K562 (cell line): Measurements from ENCODE around the gene FARP1. TPM values are rescaled to one million over a fixed set of nuclear protein-coding genes. Genes with fewer than 3 reads are reported as not detected.

Source experiments
- ATAC-seq: fragments of 200-7000 bp; cut with Tn5 transposase; 3 replicates; pipeline ENCODE4 v1.9.1; 2020; ENCODE audit warnings: moderate library complexity
- BruUV-seq: library from RNA; stranded (reverse); fragments of 400-500 nt; replicated peaks from 2 replicates; lab custom pipeline; 2021; lab: Mats Ljungman, UMichigan
- CTCF ChIA-PET: fragments of 300-600 bp; formaldehyde crosslinking; extraction: SDS; loops from one replicate; lab custom pipeline; 2021; ENCODE audit warnings: low intra/inter-chr PET ratio; lab: Yijun Ruan, JAX
- POLR2A ChIA-PET: fragments of 300-600, 350-650 bp; sonication (Branson Sonifier 250); formaldehyde crosslinking; extraction: SDS; loops from one replicate; lab custom pipeline; 2021; ENCODE audit warnings: antibody characterized with exemption, inconsistent platforms; lab: Yijun Ruan, JAX
- DNase-seq, 4 experiments: peaks; one replicate each; pipeline versions ENCODE4 v3.0.0 to v3.0.0-alpha.2; 2011 to 2018; ENCODE audit warnings: low spot score in 3 of 4, mixed read lengths in 3 of 4; ENCODE audit errors: extremely low read depth in 1 of 4
- FAIRE-seq: peaks from 2 replicates; lab custom pipeline; 2011; peaks lifted over from hg19 to GRCh38; lab: Jason Lieb, UNC
- H2AFZ ChIP-seq: 2 replicates; pipeline ENCODE4 v1.6.0; 2011; ENCODE audit warnings: low read depth, low read length, control low read depth, inconsistent platforms
- H3K27ac ChIP-seq: fragments of 200-600 bp; 3 replicates; pipeline ENCODE4 v1.8.0; 2011; ENCODE audit warnings: low read depth, mild to moderate bottlenecking, control low read depth, inconsistent platforms, low read length, moderate library complexity, mixed read lengths; ENCODE audit errors: extremely low read depth
- H3K27me3 ChIP-seq, 2 experiments: fragments of 300-600 bp in 1 of 2; 2 replicates in 1 of 2; 3 replicates in 1 of 2; pipeline versions ENCODE4 v1.6.0 to v1.8.0; 2011; ENCODE audit warnings: inconsistent platforms in 2 of 2, low read length in 2 of 2, mild to moderate bottlenecking in 1 of 2, mixed read lengths in 1 of 2, moderate library complexity in 1 of 2; ENCODE audit not compliant: control insufficient read depth in 2 of 2, insufficient read depth in 2 of 2
- H3K36me3 ChIP-seq: fragments of 300-600 bp; 3 replicates; pipeline ENCODE4 v1.8.0; 2011; ENCODE audit warnings: mild to moderate bottlenecking, low read length, inconsistent platforms; ENCODE audit not compliant: control insufficient read depth, insufficient read depth
- H3K4me1 ChIP-seq, 2 experiments: fragments of 200-600 bp in 1 of 2; replicated peaks in 1 of 2; 2 replicates in 1 of 2; 3 replicates in 1 of 2; pipeline versions ENCODE4 v1.5.1 to v1.8.0; 2011; ENCODE audit warnings: inconsistent platforms in 2 of 2, low read length in 2 of 2, mild to moderate bottlenecking in 1 of 2, mixed read lengths in 1 of 2, moderate library complexity in 1 of 2; ENCODE audit not compliant: control insufficient read depth in 2 of 2, insufficient read depth in 2 of 2
- H3K4me2 ChIP-seq: 2 replicates; pipeline ENCODE4 v1.6.1; 2011; ENCODE audit warnings: low read length, control low read depth, inconsistent platforms, mixed read lengths; ENCODE audit not compliant: insufficient read depth
- H3K4me3 ChIP-seq: fragments of 200-600 bp; sonication (generic), shearing (Covaris generic); 2 replicates; pipeline ENCODE4 v1.5.1; 2016; ENCODE audit warnings: control low read depth, inconsistent platforms
- H3K79me2 ChIP-seq: fragments of 200-600 bp; 3 replicates; pipeline ENCODE4 v1.8.0; 2011; ENCODE audit warnings: low read length, inconsistent platforms; ENCODE audit not compliant: control insufficient read depth, insufficient read depth
- H3K9ac ChIP-seq, 2 experiments: 2 replicates each; pipeline versions ENCODE4 v1.6.0 to v1.6.1; 2011; ENCODE audit warnings: low read depth in 2 of 2, low read length in 2 of 2, control low read depth in 1 of 2, inconsistent platforms in 1 of 2, mild to moderate bottlenecking in 1 of 2, mixed read lengths in 1 of 2; ENCODE audit not compliant: insufficient read depth in 1 of 2
- H3K9me1 ChIP-seq: one replicate; pipeline ENCODE4 v1.6.0; 2011; ENCODE audit warnings: inconsistent platforms, mild to moderate bottlenecking, low read length, moderate library complexity; ENCODE audit not compliant: control insufficient read depth, insufficient read depth
- H3K9me3 ChIP-seq: replicated peaks from 2 replicates; pipeline ENCODE4 v1.5.1; 2011; ENCODE audit warnings: low read depth, low read length, inconsistent platforms; ENCODE audit not compliant: control insufficient read depth, insufficient read depth
- H4K20me1 ChIP-seq: replicated peaks from 2 replicates; pipeline ENCODE4 v1.6.1; 2011; ENCODE audit warnings: low read length, inconsistent platforms, mixed read lengths; ENCODE audit not compliant: control insufficient read depth, insufficient read depth
- CBFA2T2 ChIP-seq: fragments of 450-650 bp; conservative IDR thresholded peaks from 2 replicates; pipeline ENCODE4 v1.6.1; 2017; ENCODE audit warnings: mild to moderate bottlenecking
- ELF4 ChIP-seq: fragments of 450-650 bp; formaldehyde crosslinking; IDR thresholded peaks from 2 replicates; pipeline ENCODE4 v1.4.0; 2022; ENCODE audit warnings: missing genetic modification characterization
- HDAC8 ChIP-seq: fragments of 450-650 bp; IDR thresholded peaks from 2 replicates; pipeline ENCODE4 v1.6.1; 2016; ENCODE audit warnings: mild to moderate bottlenecking, missing genetic modification characterization, moderate library complexity, missing compliant biosample characterization
- NCOR1 ChIP-seq: fragments of 450-650 bp; IDR thresholded peaks from 2 replicates; pipeline ENCODE4 v1.6.1; 2016; ENCODE audit warnings: mild to moderate bottlenecking, moderate library complexity
- NFIC ChIP-seq: fragments of 450-650 bp; IDR thresholded peaks from 2 replicates; pipeline ENCODE4 v1.6.1; 2017; ENCODE audit warnings: mild to moderate bottlenecking, inconsistent platforms
- SIRT6 ChIP-seq: IDR thresholded peaks from one replicate; pipeline ENCODE4 v1.6.1; 2012; ENCODE audit warnings: low read depth, mild to moderate bottlenecking, control low read depth, inconsistent platforms, low read length, moderate library complexity
- SMAD3 ChIP-seq: fragments of 450-650 bp; formaldehyde crosslinking; conservative IDR thresholded peaks from 2 replicates; pipeline ENCODE4 v1.4.0; 2020; ENCODE audit warnings: mild to moderate bottlenecking
- TEAD4 ChIP-seq, 2 experiments: sonication (generic) in 1 of 2; formaldehyde crosslinking in 1 of 2; IDR thresholded peaks; 2 replicates each; pipeline versions ENCODE4 v1.6.1 to v1.8.0; 2012 to 2022; ENCODE audit warnings: borderline replicate concordance in 1 of 2, inconsistent platforms in 1 of 2, low read length in 1 of 2, mild to moderate bottlenecking in 1 of 2, missing genetic modification reagents in 1 of 2
- ZNF280A ChIP-seq: fragments of 450-650 bp; IDR thresholded peaks from 2 replicates; pipeline ENCODE4 v1.6.1; 2018; ENCODE audit warnings: mild to moderate bottlenecking, low read depth; ENCODE audit not compliant: partially characterized antibody
- ZZZ3 ChIP-seq: fragments of 450-650 bp; IDR thresholded peaks from 2 replicates; pipeline ENCODE4 v1.6.1; 2016; ENCODE audit warnings: antibody characterized with exemption, mild to moderate bottlenecking, moderate library complexity
- in situ Hi-C: fragments of 300-500 bp; cut with MboI; formaldehyde crosslinking; loops from 4 replicates; pipeline ENCODE4 v1.15.0; 2018; ENCODE audit warnings: inconsistent platforms, mixed read lengths
- intact Hi-C: fragments of 100-400 bp; cut with micrococcal nuclease; formaldehyde crosslinking; loops from 2 replicates; pipeline ENCODE4 v1.14.2; 2022
- polyA plus RNA-seq, 8 experiments: library from polyadenylated mRNA; depleted of rRNA in 4 of 8; stranded (reverse) in 5 of 8; unstranded in 3 of 8; fragments of >200 nt; fragmentation: Nextera tagmentation in 2 of 8; fragmentation: Illumina TruSeq in 1 of 8; extraction: Ambion mirVana in 2 of 8; extraction: Trizol in 1 of 8; gene quantifications; 2 replicates each; pipeline versions ENCODE4 v1.2.1 to v1.2.3, GENCODE V29; 2011 to 2014; ENCODE audit warnings: inconsistent platforms in 1 of 8, missing spikeins in 1 of 8
- total RNA-seq, 7 experiments: library from RNA; depleted of rRNA in 6 of 7; stranded (reverse); fragments of >200 nt in 6 of 7; fragmentation: Illumina TruSeq in 2 of 7; extraction: Trizol in 2 of 7; gene quantifications; 2 replicates each; pipeline versions ENCODE4 v1.2.1 to v1.2.3, GENCODE V29; 2011 to 2021; ENCODE audit warnings: low replicate concordance in 1 of 7

Gene FARP1
- total and polyA plus RNA-seq, 9 of the 15 experiments (the other 6 are each of a cell fraction or from before 2014, with no cell fraction given): 0.03 to 0.29 (median 0.05) TPM; not detected in 3

GRCh38 chr13:98222816-98223215, 79.9 kb downstream of the FARP1 start (continued):
- no peak for TF ChIP-seq ZNF280A
- TF ChIP-seq NCOR1: peak; percentile 41; the same call in 1 of the 2 replicates
- TF ChIP-seq CBFA2T2: peak; percentile 63
- TF ChIP-seq ELF4: no peak
- no peak for TF ChIP-seq ZZZ3
- TF ChIP-seq TEAD4 (IDR thresholded peaks at IDR 0.05; ENCODE audit: low read length): peak; percentile 64; the same call in 1 of the 2 replicates
- TF ChIP-seq TEAD4 (CRISPR knock-in tag; IDR thresholded peaks at IDR 0.05; ENCODE audit: borderline replicate concordance): no peak

GRCh38 chr13:98223741-98224140, 80.8 kb downstream of the FARP1 start:
- H3K27me3 ChIP-seq: peaks cover 4 to 30% of the 10 kb centered on the region in 2 experiments; a peak in 3 of 5 replicates
- H3K9me3 ChIP-seq: no peaks in the 10 kb centered on the region
- ChIA-PET CTCF (no interaction called here), POLR2A (no interaction called here)
- H3K27ac ChIP-seq: no peak overlapping the region
- no peaks in the 10 kb centered on the region; the same call in 1 of the 2 replicates for H4K20me1 ChIP-seq
- no peaks in the 10 kb centered on the region for H3K79me2 ChIP-seq
- no peak for TF ChIP-seq HDAC8 (tag)
- TF ChIP-seq SIRT6: no peak
- no peak for TF ChIP-seq NFIC
- TF ChIP-seq SMAD3 (CRISPR knock-in tag): no peak
- no peak overlapping the region for H2AFZ ChIP-seq
- no peak overlapping the region for H3K4me2 ChIP-seq
- in situ Hi-C loops (no loop called here), intact Hi-C loops (no loop called here)
- no peak for DNase-seq
- peaks cover 0 to 4% of the 10 kb centered on the region in 2 experiments; a peak in 3 of 5 replicates for H3K4me1 ChIP-seq
- H3K4me3 ChIP-seq: no peak overlapping the region
- ATAC-seq: no peak
- FAIRE-seq: no peak
- BruUV-seq: no TSS peak
- H3K9me1 ChIP-seq: no peaks in the 10 kb centered on the region
- H3K36me3 ChIP-seq: no peaks in the 10 kb centered on the region
- no peak overlapping the region for H3K9ac ChIP-seq
